HCT116 (cell line): ENCODE measurements around the gene DTD2. TPM values are rescaled to one million over a fixed set of nuclear protein-coding genes. Genes with fewer than 3 reads are reported as not detected.

ENCODE experiments used
- ATAC-seq: fragments of 200-7000 bp; cut with Tn5 transposase; 2 replicates; pipeline ENCODE4 v1.9.1; 2020; ENCODE audit warnings: mild to moderate bottlenecking, moderate library complexity
- BruUV-seq: library from RNA; stranded (reverse); fragments of 400-500 nt; replicated peaks from 2 replicates; lab custom pipeline; 2021; lab: Mats Ljungman, UMichigan
- CTCF ChIA-PET: fragments of 300-600 bp; sonication (Branson Sonifier 250); formaldehyde crosslinking; loops from one replicate; lab custom pipeline; 2021; ENCODE audit warnings: antibody characterized with exemption; lab: Charles Lee
- POLR2A ChIA-PET: fragments of 300-600, 350-600 bp; sonication (Branson Sonifier 250); formaldehyde crosslinking; loops from one replicate; lab custom pipeline; 2021; ENCODE audit warnings: antibody characterized with exemption; lab: Charles Lee
- RAD21 ChIA-PET, 2 experiments: fragments of 300-600 bp; sonication (Branson Sonifier 250); formaldehyde crosslinking; loops; one replicate each; lab custom pipeline; 2023; ENCODE audit warnings: low total read pairs in 2 of 2; ENCODE audit not compliant: uncharacterized antibody in 2 of 2, unreplicated experiment in 2 of 2, low non-redundant PET in 1 of 2; lab: Charles Lee
- DNase-seq: peaks from one replicate; pipeline ENCODE4 v3.0.0-alpha.2; 2010; ENCODE audit warnings: low read depth, low spot score
- H2AFZ ChIP-seq: fragments of 200-600 bp; shearing (Covaris generic), sonication (generic); 2 replicates; pipeline ENCODE4 v1.6.1; 2017; ENCODE audit warnings: low read depth, mixed run types, mixed read lengths, antibody characterized with exemption, low read length; ENCODE audit not compliant: poor library complexity, severe bottlenecking
- H3K27ac ChIP-seq: 2 replicates; pipeline ENCODE4 v1.5.1; 2012; ENCODE audit warnings: low read depth, low read length
- H3K27me3 ChIP-seq: fragments of 200-600 bp; sonication (generic); 2 replicates; pipeline ENCODE4 v1.6.1; 2016; ENCODE audit warnings: mixed run types, low read length, mixed read lengths; ENCODE audit not compliant: insufficient read depth
- H3K36me3 ChIP-seq, 2 experiments: fragments of 200-500 bp in 1 of 2; fragments of 200-600 bp in 1 of 2; sonication (Bioruptor generic) in 1 of 2; sonication (generic) in 1 of 2; 2 replicates each; pipeline versions ENCODE4 v1.5.1 to v1.6.1; 2014 to 2016; ENCODE audit warnings: low read length in 2 of 2, inconsistent platforms in 1 of 2, mixed read lengths in 1 of 2, mixed run types in 1 of 2; ENCODE audit not compliant: insufficient read depth in 2 of 2, control insufficient read depth in 1 of 2
- H3K4me1 ChIP-seq, 2 experiments: fragments of 200-600 bp in 1 of 2; sonication (generic) in 1 of 2; 2 replicates each; pipeline versions ENCODE4 v1.5.1 to v1.6.1; 2012 to 2017; ENCODE audit warnings: low read length in 2 of 2, inconsistent platforms in 1 of 2, mild to moderate bottlenecking in 1 of 2, mixed read lengths in 1 of 2, mixed run types in 1 of 2, moderate library complexity in 1 of 2; ENCODE audit not compliant: insufficient read depth in 2 of 2, control insufficient read depth in 1 of 2
- H3K4me2 ChIP-seq: fragments of 200-600 bp; sonication (generic); 2 replicates; pipeline ENCODE4 v1.6.1; 2017; ENCODE audit warnings: mixed run types, low read length, mixed read lengths
- H3K4me3 ChIP-seq, 2 experiments: fragments of 200-600 bp in 1 of 2; sonication (generic) in 1 of 2; replicated peaks in 1 of 2; 2 replicates each; pipeline ENCODE4 v1.5.1; 2011 to 2016; ENCODE audit warnings: low read length in 2 of 2, control low read depth in 1 of 2, low read depth in 1 of 2, mild to moderate bottlenecking in 1 of 2, mixed read lengths in 1 of 2, mixed run types in 1 of 2
- H3K79me2 ChIP-seq: fragments of 200-600 bp; sonication (generic); 2 replicates; pipeline ENCODE4 v1.6.1; 2017; ENCODE audit warnings: mild to moderate bottlenecking, mixed run types, low read length, moderate library complexity, mixed read lengths; ENCODE audit not compliant: insufficient read depth
- H3K9ac ChIP-seq: fragments of 200-600 bp; sonication (generic); 2 replicates; pipeline ENCODE4 v1.6.1; 2016; ENCODE audit warnings: low read length, mixed read lengths
- H3K9me2 ChIP-seq: fragments of 200-600 bp; sonication (generic), shearing (Covaris generic); 2 replicates; pipeline ENCODE4 v1.6.1; 2017; ENCODE audit warnings: mixed run types, mild to moderate bottlenecking, moderate library complexity; ENCODE audit not compliant: insufficient read depth
- H3K9me3 ChIP-seq, 2 experiments: fragments of 200-500 bp in 1 of 2; fragments of 200-600 bp in 1 of 2; sonication (Bioruptor generic) in 1 of 2; sonication (generic) in 1 of 2; 2 replicates each; pipeline ENCODE4 v1.6.1; 2014 to 2017; ENCODE audit warnings: low read length in 2 of 2, mixed read lengths in 2 of 2, inconsistent platforms in 1 of 2, low read depth in 1 of 2, mild to moderate bottlenecking in 1 of 2, mixed run types in 1 of 2, moderate library complexity in 1 of 2; ENCODE audit not compliant: control insufficient read depth in 1 of 2, insufficient read depth in 1 of 2
- H4K20me1 ChIP-seq: fragments of 200-600 bp; sonication (generic), shearing (Covaris generic); 2 replicates; pipeline ENCODE4 v1.6.1; 2017; ENCODE audit warnings: mixed run types, mild to moderate bottlenecking, moderate library complexity; ENCODE audit not compliant: insufficient read depth
- CEBPB ChIP-seq: IDR thresholded peaks from 2 replicates; pipeline ENCODE4 v1.6.1; 2012; ENCODE audit warnings: low read depth
- CTCF ChIP-seq, 3 experiments: fragments of 200-600 bp in 1 of 3; sonication (generic) in 1 of 3; IDR thresholded peaks in 2 of 3; conservative IDR thresholded peaks in 1 of 3; 2 replicates each; pipeline ENCODE4 v1.5.1; 2012 to 2017; ENCODE audit warnings: low read depth in 2 of 3, low read length in 2 of 3, antibody characterized with exemption in 1 of 3, borderline replicate concordance in 1 of 3, control low read depth in 1 of 3, mild to moderate bottlenecking in 1 of 3, mixed read lengths in 1 of 3, mixed run types in 1 of 3, moderate library complexity in 1 of 3; ENCODE audit not compliant: insufficient read depth in 1 of 3
- EGR1 ChIP-seq: IDR thresholded peaks from 2 replicates; pipeline ENCODE4 v1.6.1; 2012; ENCODE audit warnings: low read depth
- ELF1 ChIP-seq: IDR thresholded peaks from 2 replicates; pipeline ENCODE4 v1.6.1; 2012; ENCODE audit warnings: low read depth, borderline replicate concordance
- EZH2 ChIP-seq: fragments of 200-600 bp; sonication (generic); IDR thresholded peaks from 2 replicates; pipeline ENCODE4 v1.6.1; 2017; ENCODE audit warnings: antibody characterized with exemption, mixed run types
- FOSL1 ChIP-seq: IDR thresholded peaks from 2 replicates; pipeline ENCODE4 v1.6.1; 2012; ENCODE audit warnings: low read depth
- JUND ChIP-seq: IDR thresholded peaks from 2 replicates; pipeline ENCODE4 v1.6.1; 2012
- POLR2AphosphoS5 ChIP-seq: IDR thresholded peaks from 2 replicates; pipeline ENCODE4 v1.6.1; 2011; ENCODE audit warnings: mild to moderate bottlenecking, low read depth, low read length, moderate library complexity
- REST ChIP-seq: IDR thresholded peaks from 2 replicates; pipeline ENCODE4 v1.6.1; 2012; ENCODE audit warnings: low read depth
- SP1 ChIP-seq: IDR thresholded peaks from 2 replicates; pipeline ENCODE4 v1.6.1; 2012; ENCODE audit warnings: low read depth
- YY1 ChIP-seq: IDR thresholded peaks from 2 replicates; pipeline ENCODE4 v1.6.1; 2011; ENCODE audit warnings: low read length, low read depth, moderate library complexity, mild to moderate bottlenecking; ENCODE audit not compliant: insufficient replicate concordance; ENCODE audit errors: extremely low read depth
- ZBTB33 ChIP-seq: IDR thresholded peaks from 2 replicates; pipeline ENCODE4 v1.6.1; 2011; ENCODE audit warnings: mild to moderate bottlenecking, low read length, moderate library complexity; ENCODE audit not compliant: insufficient replicate concordance; ENCODE audit errors: extremely low read depth
- intact Hi-C: fragments of 100-400 bp; cut with micrococcal nuclease; formaldehyde crosslinking; loops from 2 replicates; pipeline ENCODE4 v1.10.0; 2022
- total RNA-seq: library from RNA; stranded (reverse); gene quantifications from one replicate; pipeline ENCODE4 v1.2.1, GENCODE V29; 2021; ENCODE audit not compliant: unreplicated experiment

DTD2 gene
- total RNA-seq, 1 experiment from 2014 or later, result 24.6 TPM

GRCh38 chr14:31477248-31477647 lies 19.9 kb upstream of the DTD2 start:
- TF ChIP-seq ELF1 (no peak), JUND (no peak)
- TF ChIP-seq, all 23 proteins: peak for 0
- Histone ChIP-seq H3K4me2 (no peak overlapping the region), H4K20me1 (no peaks in the 10 kb centered on the region), H3K27me3 (no peaks in the 10 kb centered on the region), H2AFZ (no peak overlapping the region), H3K4me1 (no peaks in the 10 kb centered on the region), H3K36me3 (no peaks in the 10 kb centered on the region), H3K79me2 (no peaks in the 10 kb centered on the region), H3K4me3 (no peak overlapping the region), H3K27ac (no peak overlapping the region), H3K9me3 (no peaks in the 10 kb centered on the region), H3K9me2 (no peaks in the 10 kb centered on the region; the same call in 1 of the 2 replicates), H3K9ac (no peak overlapping the region)
- intact Hi-C loops, result no loop called here
- ChIA-PET CTCF (no interaction called here), RAD21 (no interaction called here), POLR2A (no interaction called here)
- DNase-seq, result no peak
- ATAC-seq, result no peak
- BruUV-seq, result no TSS peak

GRCh38 chr14:31476131-31476866 lies 19.0 kb upstream of the DTD2 start:
- ATAC-seq, result no peak
- no peak for DNase-seq
- no peak for TF ChIP-seq ELF1
- no peak for TF ChIP-seq EZH2
- TF ChIP-seq REST, result no peak
- TF ChIP-seq SP1, result no peak
- TF ChIP-seq CTCF (IDR thresholded peaks at IDR 0.05 in 2 of 3, conservative IDR thresholded peaks at IDR 0.05 in 1 of 3; ENCODE audit: borderline replicate concordance in 1 of 3, insufficient read depth in 1 of 3, low read depth in 2 of 3, low read length in 2 of 3), result no peak
- no peak for TF ChIP-seq FOSL1
- TF ChIP-seq CEBPB, result no peak
- no peak for TF ChIP-seq EGR1
- TF ChIP-seq POLR2AphosphoS5, result no peak
- no peak for TF ChIP-seq YY1
- TF ChIP-seq ZBTB33, result no peak

More at GRCh38 chr14:31476131-31476866, 19.0 kb upstream of the DTD2 start:
- no peaks in the 10 kb centered on the region; the same call in 1 of the 2 replicates for H3K9me2 ChIP-seq
- ChIA-PET CTCF (no interaction called here), POLR2A (no interaction called here), RAD21 (no interaction called here)
- no peak overlapping the region for H2AFZ ChIP-seq
- H3K27me3 ChIP-seq, result no peaks in the 10 kb centered on the region
- BruUV-seq, result no TSS peak
- H4K20me1 ChIP-seq, result no peaks in the 10 kb centered on the region
- H3K4me1 ChIP-seq, result no peaks in the 10 kb centered on the region
- no peak overlapping the region for H3K9ac ChIP-seq
- no peak overlapping the region for H3K4me2 ChIP-seq
- H3K9me3 ChIP-seq, result no peaks in the 10 kb centered on the region
- H3K36me3 ChIP-seq, result no peaks in the 10 kb centered on the region
- no peak overlapping the region for H3K4me3 ChIP-seq
- no peaks in the 10 kb centered on the region for H3K79me2 ChIP-seq
- no peak overlapping the region for H3K27ac ChIP-seq
- intact Hi-C loops, result no loop called here
